Gastrocnemius medialis (tissue), 4 donors: ENCODE data around the gene EFEMP1. TPM values are rescaled to one million over a fixed set of nuclear protein-coding genes. Genes with fewer than 3 reads are reported as not detected.

Experiments used
- ATAC-seq, 2 donors: fragments of 150-250 bp; one replicate each; pipeline ENCODE4 v1.9.1; 2016
- DNase-seq, 2 donors: peaks; one replicate each; pipeline ENCODE4 v3.0.0-alpha.2; 2019
- H3K27ac ChIP-seq, 4 donors: fragments of 200-600 bp; sonication (generic); 1 replicate in 1 of 4; 2 replicates in 3 of 4; pipeline ENCODE4 v1.5.1; 2016 to 2018; ENCODE audit warnings: mild to moderate bottlenecking in 2 of 4, moderate library complexity in 1 of 4
- H3K27me3 ChIP-seq, 3 donors: fragments of 200-600 bp; sonication (generic) in 2 of 3; 1 replicate in 1 of 3; 2 replicates in 2 of 3; pipeline versions ENCODE4 v1.5.1 to v1.6.0; 2016 to 2019; ENCODE audit warnings: mild to moderate bottlenecking in 1 of 3, moderate library complexity in 1 of 3
- H3K36me3 ChIP-seq, 2 donors: fragments of 200-600 bp; sonication (generic) in 1 of 2; one replicate each; pipeline ENCODE4 v1.5.1; 2017 to 2018
- H3K4me1 ChIP-seq, 2 donors: fragments of 200-600 bp; sonication (generic) in 1 of 2; one replicate each; pipeline ENCODE4 v1.5.1; 2016 to 2017; ENCODE audit warnings: mild to moderate bottlenecking in 2 of 2
- H3K4me3 ChIP-seq, 4 donors: fragments of 200-600 bp; sonication (generic) in 3 of 4; 1 replicate in 1 of 4; 2 replicates in 3 of 4; pipeline ENCODE4 v1.5.1; 2016 to 2019; ENCODE audit warnings: mild to moderate bottlenecking in 2 of 4
- H3K9me3 ChIP-seq, 3 donors: fragments of 200-600 bp; sonication (generic) in 2 of 3; 1 replicate in 1 of 3; 2 replicates in 2 of 3; pipeline ENCODE4 v1.5.1; 2016 to 2019
- POLR2A ChIP-seq, 2 donors: fragments of 450-650 bp; IDR thresholded peaks; one replicate each; pipeline ENCODE4 v1.6.1; 2017; ENCODE audit warnings: antibody characterized with exemption in 2 of 2, mild to moderate bottlenecking in 2 of 2, moderate library complexity in 2 of 2
- in situ Hi-C, 4 donors: fragments of 200-750 bp; cut with MboI; loops; one replicate each; pipeline versions ENCODE4 v1.15.0 to v1.8.0; 2017; ENCODE audit warnings: low sequenced_read_pairs in 4 of 4
- intact Hi-C: fragments of 100-400 bp; cut with DNase I; formaldehyde crosslinking; loops from one replicate; pipeline ENCODE4 v1.15.1; 2023; ENCODE audit warnings: low total_unique reads
- total RNA-seq, 4 donors: library from RNA; depleted of rRNA; stranded (reverse); fragments of >200 nt; gene quantifications; one replicate each; pipeline versions ENCODE4 v1.1.0 to v1.2.3, GENCODE V29; 2016
- TF ChIP-seq, protein P1 (sequence below), 5 experiments: fragments of 450-650 bp in 3 of 5; fragments of 200-600 bp in 2 of 5; sonication (generic) in 2 of 5; IDR thresholded peaks in 4 of 5; conservative IDR thresholded peaks in 1 of 5; 1 replicate in 4 of 5; 2 replicates in 1 of 5; pipeline ENCODE4 v1.5.1; 2016 to 2019; ENCODE audit warnings: antibody characterized with exemption in 5 of 5, mild to moderate bottlenecking in 3 of 5, moderate library complexity in 3 of 5

EFEMP1 gene
- total RNA-seq, 4 donors from 2014 or later: 1.5 to 30.1 (median 20.8) TPM

DNA sequence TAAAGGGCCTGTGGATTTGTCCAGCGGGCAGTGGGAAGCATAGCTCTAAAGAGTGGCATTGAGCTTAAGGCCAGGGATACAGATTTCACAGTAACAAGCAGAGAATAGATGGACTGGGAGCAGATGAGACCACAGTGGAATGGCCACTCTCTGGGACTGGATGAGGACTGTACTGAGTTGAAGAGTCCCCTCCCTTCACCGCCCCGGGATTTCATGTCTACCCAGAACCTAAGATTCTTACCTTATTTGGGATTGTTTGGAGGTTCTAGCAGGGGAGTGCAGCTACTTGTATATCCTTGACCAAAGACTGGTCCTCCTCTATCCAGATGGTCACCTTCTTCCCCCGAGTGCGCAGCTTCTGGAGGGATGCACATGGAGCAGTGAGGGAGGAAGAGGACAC is 28.0 kb upstream of the EFEMP1 start:
- in situ Hi-C loops: loop anchor here in 3 of 4 donors (25.0 kb wide), 1 partner anchor 189 kb away; no protein-coding TSS in a partner anchor
- no peak overlapping the region for H3K27ac ChIP-seq
- H3K9me3 ChIP-seq: no peaks in the 10 kb centered on the region
- no peaks in the 10 kb centered on the region for H3K4me1 ChIP-seq
- intact Hi-C loops: no loop called here
- no peaks in the 10 kb centered on the region for H3K27me3 ChIP-seq
- no peak for DNase-seq
- ATAC-seq: no peak
- no peaks in the 10 kb centered on the region for H3K36me3 ChIP-seq
- TF ChIP-seq, protein P1, sequence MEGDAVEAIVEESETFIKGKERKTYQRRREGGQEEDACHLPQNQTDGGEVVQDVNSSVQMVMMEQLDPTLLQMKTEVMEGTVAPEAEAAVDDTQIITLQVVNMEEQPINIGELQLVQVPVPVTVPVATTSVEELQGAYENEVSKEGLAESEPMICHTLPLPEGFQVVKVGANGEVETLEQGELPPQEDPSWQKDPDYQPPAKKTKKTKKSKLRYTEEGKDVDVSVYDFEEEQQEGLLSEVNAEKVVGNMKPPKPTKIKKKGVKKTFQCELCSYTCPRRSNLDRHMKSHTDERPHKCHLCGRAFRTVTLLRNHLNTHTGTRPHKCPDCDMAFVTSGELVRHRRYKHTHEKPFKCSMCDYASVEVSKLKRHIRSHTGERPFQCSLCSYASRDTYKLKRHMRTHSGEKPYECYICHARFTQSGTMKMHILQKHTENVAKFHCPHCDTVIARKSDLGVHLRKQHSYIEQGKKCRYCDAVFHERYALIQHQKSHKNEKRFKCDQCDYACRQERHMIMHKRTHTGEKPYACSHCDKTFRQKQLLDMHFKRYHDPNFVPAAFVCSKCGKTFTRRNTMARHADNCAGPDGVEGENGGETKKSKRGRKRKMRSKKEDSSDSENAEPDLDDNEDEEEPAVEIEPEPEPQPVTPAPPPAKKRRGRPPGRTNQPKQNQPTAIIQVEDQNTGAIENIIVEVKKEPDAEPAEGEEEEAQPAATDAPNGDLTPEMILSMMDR (IDR thresholded peaks at IDR 0.05 in 4 of 5, conservative IDR thresholded peaks at IDR 0.05 in 1 of 5): no peak
- no peak for TF ChIP-seq POLR2A (IDR thresholded peaks at IDR 0.05)
- no peak overlapping the region for H3K4me3 ChIP-seq

DNA sequence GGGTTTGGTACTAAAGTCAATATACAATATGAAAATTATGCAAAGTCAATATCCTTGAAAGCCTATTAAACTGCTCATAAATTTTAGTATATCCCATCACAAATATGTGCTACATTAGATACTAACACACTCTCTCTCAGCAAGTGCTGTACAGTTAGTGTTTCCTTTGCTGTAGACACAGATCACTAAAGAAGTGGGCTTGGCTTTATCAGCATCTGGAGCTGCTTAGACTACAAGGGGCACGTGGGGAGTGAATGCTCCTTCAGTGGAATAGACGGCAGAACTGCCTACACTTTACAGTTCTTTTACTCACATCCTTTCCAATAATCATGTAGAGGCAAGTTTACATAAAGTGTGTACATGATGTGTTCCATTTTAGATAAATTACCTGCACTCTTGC is 26.0 kb upstream of the EFEMP1 start:
- intact Hi-C loops (no loop called here), in situ Hi-C loops (loop anchor here in 3 of 4 donors (25.0 kb wide), 1 partner anchor 187 kb away; no protein-coding TSS in a partner anchor)
- no peaks in the 10 kb centered on the region for H3K27me3 ChIP-seq
- no peak overlapping the region for H3K27ac ChIP-seq
- no peak overlapping the region for H3K4me3 ChIP-seq
- H3K4me1 ChIP-seq: no peaks in the 10 kb centered on the region
- H3K36me3 ChIP-seq: no peaks in the 10 kb centered on the region
- no peak for TF ChIP-seq POLR2A (IDR thresholded peaks at IDR 0.05)
- TF ChIP-seq, protein P1 (IDR thresholded peaks at IDR 0.05 in 4 of 5, conservative IDR thresholded peaks at IDR 0.05 in 1 of 5): no peak
- no peaks in the 10 kb centered on the region for H3K9me3 ChIP-seq
- DNase-seq: no peak
- ATAC-seq: no peak

DNA sequence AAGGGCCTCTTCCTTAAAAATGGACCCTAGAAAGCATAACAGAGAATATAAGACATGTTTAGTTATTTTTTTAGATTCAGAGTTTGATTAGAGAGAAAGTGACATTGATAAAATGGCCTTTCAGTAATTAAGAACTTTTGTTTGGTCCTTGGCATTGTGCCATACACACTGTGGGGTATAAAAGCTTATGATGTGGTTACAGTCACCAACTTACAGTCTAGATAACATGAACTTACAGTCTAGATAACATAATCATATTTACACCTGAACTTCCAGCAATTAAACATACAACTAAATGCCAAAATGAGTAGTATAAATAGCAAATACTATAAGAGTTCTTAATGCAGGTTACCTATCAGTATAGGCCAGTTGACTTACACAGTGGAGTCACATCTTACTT is 25.6 kb upstream of the EFEMP1 start:
- Histone ChIP-seq H3K27ac (no peak overlapping the region), H3K36me3 (no peaks in the 10 kb centered on the region), H3K4me3 (no peak overlapping the region), H3K4me1 (no peaks in the 10 kb centered on the region), H3K9me3 (no peaks in the 10 kb centered on the region), H3K27me3 (no peaks in the 10 kb centered on the region)
- TF ChIP-seq, protein P1 (IDR thresholded peaks at IDR 0.05 in 4 of 5, conservative IDR thresholded peaks at IDR 0.05 in 1 of 5): no peak
- TF ChIP-seq POLR2A (IDR thresholded peaks at IDR 0.05): no peak
- intact Hi-C loops (no loop called here), in situ Hi-C loops (no loop called here)
- no peak for ATAC-seq
- DNase-seq: no peak

DNA sequence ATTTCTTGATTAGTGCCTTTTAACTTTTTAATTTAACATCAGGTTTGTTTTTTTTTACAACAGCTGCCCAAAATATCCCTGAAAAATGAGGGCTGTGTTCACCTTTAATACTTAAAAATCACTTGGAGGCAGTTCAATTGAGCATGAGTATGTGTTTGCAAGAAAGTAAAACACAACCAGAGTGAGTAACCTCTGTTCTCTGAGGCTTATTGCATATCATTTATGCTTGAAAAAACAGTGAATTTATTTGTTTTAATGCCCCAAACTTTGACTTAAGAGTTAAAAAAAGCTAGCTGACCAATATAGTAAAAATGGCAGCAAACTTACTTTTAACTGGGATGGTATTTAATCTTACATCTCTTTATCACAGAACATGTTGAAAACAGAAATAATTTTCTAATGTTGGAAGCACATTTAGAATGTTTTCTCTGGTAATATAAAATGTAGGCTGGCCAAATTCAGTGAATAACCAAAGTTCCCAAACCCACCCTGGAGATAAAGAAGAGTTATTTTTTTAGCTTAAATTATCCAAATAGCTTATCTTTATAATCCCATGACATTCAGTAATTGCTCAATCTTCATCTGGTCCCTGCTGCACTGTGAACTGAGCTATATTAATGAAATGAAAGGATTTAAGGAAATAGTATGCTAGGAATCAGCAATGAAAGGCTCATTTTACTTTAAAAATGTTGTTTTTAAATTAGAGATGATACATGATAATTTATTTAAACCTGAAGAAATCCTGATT is 24.8 kb upstream of the EFEMP1 start:
- DNase-seq: no peak
- intact Hi-C loops (no loop called here), in situ Hi-C loops (no loop called here)
- ATAC-seq: no peak
- no peak overlapping the region for H3K27ac ChIP-seq
- no peak for TF ChIP-seq POLR2A (IDR thresholded peaks at IDR 0.05)
- TF ChIP-seq, protein P1 (IDR thresholded peaks at IDR 0.05 in 4 of 5, conservative IDR thresholded peaks at IDR 0.05 in 1 of 5): no peak
- no peaks in the 10 kb centered on the region for H3K36me3 ChIP-seq
- no peaks in the 10 kb centered on the region for H3K27me3 ChIP-seq
- H3K9me3 ChIP-seq: no peaks in the 10 kb centered on the region
- no peak overlapping the region for H3K4me3 ChIP-seq
- no peaks in the 10 kb centered on the region for H3K4me1 ChIP-seq
